ENCODE data around the gene C1R. TPM values are rescaled to one million over a fixed set of nuclear protein-coding genes. Genes with fewer than 3 reads are reported as not detected.

Gene C1R
- polyA plus RNA-seq, 1 of the 3 experiments (the other 2 are of a cell fraction), result 20.1 TPM

GRCh38 chr12:7091171-7091570 lies 1.1 kb downstream of the C1R start:
- ChIA-PET POLR2A (no interaction called here), CTCF (interaction anchor here (0.6 to 2.2 kb wide), 9 partner anchors 13 to 147 kb away, joined by 3 to 11 read pairs (median 4); partner anchors contain the start of genes C12orf57, C1S and RNU7-1)
- Histone ChIP-seq H3K79me2 (ENCODE audit: insufficient read depth) (no peaks in the 10 kb centered on the region), H3K27me3 (ENCODE audit: insufficient read depth) (no peaks in the 10 kb centered on the region), H3K4me3 (ENCODE audit: low read depth in 2 of 2, low read length in 1 of 2) (no peak overlapping the region), H3K4me2 (no peak overlapping the region), H3K9me3 (no peaks in the 10 kb centered on the region), H3K9ac (no peak overlapping the region), H3K4me1 (ENCODE audit: control insufficient read depth in 1 of 2, insufficient read depth in 2 of 2, low read depth in 1 of 2, low read length in 1 of 2) (peaks cover 0 to 8% of the 10 kb centered on the region in 2 experiments; a peak in 1 of 4 replicates), H3K36me3 (replicated peaks in 1 of 2; ENCODE audit: control insufficient read depth in 1 of 2, insufficient read depth in 2 of 2, low read length in 1 of 2) (no peaks in the 10 kb centered on the region), H3F3A (replicated peaks; ENCODE audit: insufficient read depth) (peaks cover 6% of the 10 kb centered on the region), H3K27ac (ENCODE audit: low read depth in 2 of 2, low read length in 1 of 2) (no peak overlapping the region), H2AFZ (ENCODE audit: low read depth) (no peak overlapping the region), H4K20me1 (ENCODE audit: insufficient read depth) (no peaks in the 10 kb centered on the region), H3K9me2 (no peaks in the 10 kb centered on the region)
- 89% methylated on average over 7 of the region's 7 CpGs for WGBS (ENCODE audit: low lambda C conversion rate)
- no peak for DNase-seq
- TF ChIP-seq EP300 (IDR thresholded peaks at IDR 0.05; ENCODE audit: borderline replicate concordance in 1 of 2, low read depth in 1 of 2, low read length in 1 of 2) (no peak), SIN3A (IDR thresholded peaks at IDR 0.05; ENCODE audit: borderline replicate concordance, low read depth, low read length) (no peak), TEAD4 (IDR thresholded peaks at IDR 0.05; ENCODE audit: borderline replicate concordance, insufficient read depth) (no peak), PBX3 (IDR thresholded peaks at IDR 0.05) (no peak), FOXM1 (IDR thresholded peaks at IDR 0.05; ENCODE audit: low read depth) (no peak), POLR2AphosphoS5 (IDR thresholded peaks at IDR 0.05; ENCODE audit: low read depth, low read length) (no peak), RAD21 (IDR thresholded peaks at IDR 0.05; ENCODE audit: low read length) (no peak), YY1 (IDR thresholded peaks at IDR 0.05; ENCODE audit: low read depth) (no peak), SMC3 (IDR thresholded peaks at IDR 0.05; ENCODE audit: low read depth, low read length) (no peak), MEF2A (IDR thresholded peaks at IDR 0.05; ENCODE audit: borderline replicate concordance, low read depth) (no peak), GATA2 (CRISPR knock-in tag; IDR thresholded peaks at IDR 0.05) (no peak)

GRCh38 chr12:7090222-7090998 lies 1.8 kb downstream of the C1R start:
- no peak overlapping the region for H2AFZ ChIP-seq (ENCODE audit: low read depth)
- POLR2A ChIA-PET, result no interaction called here

More at GRCh38 chr12:7090222-7090998, 1.8 kb downstream of the C1R start:
- no peaks in the 10 kb centered on the region for H4K20me1 ChIP-seq (ENCODE audit: insufficient read depth)
- no peaks in the 10 kb centered on the region for H3K36me3 ChIP-seq (replicated peaks in 1 of 2; ENCODE audit: control insufficient read depth in 1 of 2, insufficient read depth in 2 of 2, low read length in 1 of 2)
- no peak overlapping the region for H3K9ac ChIP-seq
- no peaks in the 10 kb centered on the region for H3K27me3 ChIP-seq (ENCODE audit: insufficient read depth)
- H3K9me3 ChIP-seq, result no peaks in the 10 kb centered on the region
- TF ChIP-seq, protein P1, sequence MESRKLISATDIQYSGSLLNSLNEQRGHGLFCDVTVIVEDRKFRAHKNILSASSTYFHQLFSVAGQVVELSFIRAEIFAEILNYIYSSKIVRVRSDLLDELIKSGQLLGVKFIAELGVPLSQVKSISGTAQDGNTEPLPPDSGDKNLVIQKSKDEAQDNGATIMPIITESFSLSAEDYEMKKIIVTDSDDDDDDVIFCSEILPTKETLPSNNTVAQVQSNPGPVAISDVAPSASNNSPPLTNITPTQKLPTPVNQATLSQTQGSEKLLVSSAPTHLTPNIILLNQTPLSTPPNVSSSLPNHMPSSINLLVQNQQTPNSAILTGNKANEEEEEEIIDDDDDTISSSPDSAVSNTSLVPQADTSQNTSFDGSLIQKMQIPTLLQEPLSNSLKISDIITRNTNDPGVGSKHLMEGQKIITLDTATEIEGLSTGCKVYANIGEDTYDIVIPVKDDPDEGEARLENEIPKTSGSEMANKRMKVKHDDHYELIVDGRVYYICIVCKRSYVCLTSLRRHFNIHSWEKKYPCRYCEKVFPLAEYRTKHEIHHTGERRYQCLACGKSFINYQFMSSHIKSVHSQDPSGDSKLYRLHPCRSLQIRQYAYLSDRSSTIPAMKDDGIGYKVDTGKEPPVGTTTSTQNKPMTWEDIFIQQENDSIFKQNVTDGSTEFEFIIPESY (IDR thresholded peaks at IDR 0.05; ENCODE audit: borderline replicate concordance, low read depth), result no peak
- TF ChIP-seq MAX (IDR thresholded peaks at IDR 0.05; ENCODE audit: low read depth), result no peak
- no peak for TF ChIP-seq JUND (IDR thresholded peaks at IDR 0.05)
- TF ChIP-seq USF1 (IDR thresholded peaks at IDR 0.05; ENCODE audit: borderline replicate concordance, low read depth), result no peak
- no peak for TF ChIP-seq EP300 (IDR thresholded peaks at IDR 0.05; ENCODE audit: borderline replicate concordance in 1 of 2, low read depth in 1 of 2, low read length in 1 of 2)
- CTCF ChIA-PET, result interaction anchor here (0.5 to 3.9 kb wide), 8 partner anchors 14 to 146 kb away, joined by 3 to 12 read pairs (median 6); partner anchors contain the start of genes C12orf57, C1RL, C1S and RNU7-1
- H3K4me2 ChIP-seq, result no peak overlapping the region
- no peak overlapping the region for H3K4me3 ChIP-seq (ENCODE audit: low read depth in 2 of 2, low read length in 1 of 2)
- H3K27ac ChIP-seq (ENCODE audit: low read depth in 2 of 2, low read length in 1 of 2), result no peak overlapping the region
- no peak for DNase-seq
- peaks cover 0 to 8% of the 10 kb centered on the region in 2 experiments; a peak in 1 of 4 replicates for H3K4me1 ChIP-seq (ENCODE audit: control insufficient read depth in 1 of 2, insufficient read depth in 2 of 2, low read depth in 1 of 2, low read length in 1 of 2)
- no peaks in the 10 kb centered on the region for H3K79me2 ChIP-seq (ENCODE audit: insufficient read depth)
- 87% methylated on average over 12 of the region's 16 CpGs for WGBS (ENCODE audit: low lambda C conversion rate)
- H3F3A ChIP-seq (replicated peaks; ENCODE audit: insufficient read depth), result peaks cover 6% of the 10 kb centered on the region
- H3K9me2 ChIP-seq, result no peaks in the 10 kb centered on the region

Measured in SK-N-SH (cell line).